Left lung (tissue), 10 donors: ENCODE results near the gene PODXL. TPM values are rescaled to one million over a fixed set of nuclear protein-coding genes. Genes with fewer than 3 reads are reported as not detected.

Experiments
- ATAC-seq: fragments of 200-7000 bp; cut with Tn5 transposase; one replicate; pipeline ENCODE4 v1.9.1; 2020; ENCODE audit warnings: moderate library complexity
- DNase-seq, 4 donors: peaks; one replicate each; pipeline ENCODE4 v3.0.0-alpha.2; 2013 to 2020
- H3K27ac ChIP-seq, 2 donors: fragments of 200-600 bp; sonication (generic) in 1 of 2; one replicate each; pipeline versions ENCODE4 v1.5.0 to v1.8.0; 2020 to 2021
- H3K27me3 ChIP-seq, 2 donors: fragments of 200-600 bp; sonication (generic) in 1 of 2; one replicate each; pipeline versions ENCODE4 v1.5.0 to v1.8.0; 2020 to 2021
- H3K36me3 ChIP-seq, 2 donors: fragments of 200-600 bp; sonication (generic) in 1 of 2; one replicate each; pipeline versions ENCODE4 v1.5.0 to v1.8.0; 2020 to 2021
- H3K4me1 ChIP-seq, 2 donors: fragments of 200-600 bp; one replicate each; pipeline ENCODE4 v1.8.0; 2021
- H3K4me3 ChIP-seq, 2 donors: fragments of 200-600 bp; sonication (generic) in 1 of 2; one replicate each; pipeline versions ENCODE4 v1.5.0 to v1.8.0; 2020 to 2021; ENCODE audit warnings: mild to moderate bottlenecking in 1 of 2
- H3K9me3 ChIP-seq, 2 donors: fragments of 200-600 bp; sonication (generic) in 1 of 2; one replicate each; pipeline versions ENCODE4 v1.5.0 to v1.8.0; 2020 to 2021
- CTCF ChIP-seq, 2 donors: fragments of 200-600 bp; sonication (generic) in 1 of 2; IDR thresholded peaks; one replicate each; pipeline versions ENCODE4 v1.5.0 to v1.8.0; 2021; ENCODE audit warnings: antibody characterized with exemption in 2 of 2
- intact Hi-C, 2 donors: fragments of 100-400 bp; cut with DNase I; formaldehyde crosslinking; loops; one replicate each; pipeline versions ENCODE4 v1.11.2 to v1.14.2; 2022
- polyA plus RNA-seq, 6 donors: library from polyadenylated mRNA; unstranded; fragments of 120-200 nt; gene quantifications; one replicate each; pipeline ENCODE4 v1.2.1, GENCODE V29; 2013; ENCODE audit not compliant: insufficient read length in 6 of 6
- total RNA-seq, 2 donors: library from RNA; stranded (reverse); fragmentation: NEBNext Ultra II Directional; extraction: Animal tissue kit (Norgen Biotek cat#: 25700); gene quantifications; one replicate each; pipeline ENCODE4 v1.2.1, GENCODE V29; 2021
- donor health status: DM: no; HTN: yes; CAD: no.
- donor health status: DM: no; HTN: no; CAD: no.

Gene PODXL
- total and polyA plus RNA-seq, 8 donors = 52.3 to 124 (median 63.0) TPM

- Histone ChIP-seq H3K27ac (peak overlapping the region in 1 of 2 donors; percentile 64), H3K9me3 (no peaks in the 10 kb centered on the region), H3K4me1 (no peaks in the 10 kb centered on the region), H3K36me3 (no peaks in the 10 kb centered on the region), H3K4me3 (no peak overlapping the region), H3K27me3 (no peaks in the 10 kb centered on the region)
- intact Hi-C loops = no loop called here
- no peak for TF ChIP-seq CTCF (IDR thresholded peaks at IDR 0.05)
- peak in 1 of 4 donors; percentile 50 for DNase-seq
- ATAC-seq = peak; percentile 56
These were observed 25.0 kb upstream of the PODXL start for GRCh38 chr7:131581241-131582051.

DNA sequence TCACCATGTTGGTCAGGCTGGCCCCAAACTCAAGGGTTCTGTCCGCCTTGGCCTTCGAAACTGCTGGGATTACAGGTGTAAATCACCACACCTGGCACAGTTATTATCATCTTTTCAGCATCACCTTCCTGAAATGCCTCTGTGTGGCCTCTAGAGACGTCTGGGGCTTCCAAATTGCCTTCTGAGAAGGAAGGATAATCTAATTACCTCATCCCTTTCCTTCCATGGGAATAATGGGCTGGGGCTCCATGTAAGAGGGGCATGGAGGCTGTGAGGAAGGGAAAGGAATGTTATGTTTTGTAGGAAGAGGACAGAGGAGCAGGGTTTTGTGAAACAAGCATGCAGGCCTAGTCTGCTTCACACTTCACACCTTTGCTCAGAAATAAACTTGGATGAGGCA is 22.2 kb upstream of the PODXL start:
- no peaks in the 10 kb centered on the region for H3K9me3 ChIP-seq
- intact Hi-C loops = no loop called here
- DNase-seq = no peak

DNA sequence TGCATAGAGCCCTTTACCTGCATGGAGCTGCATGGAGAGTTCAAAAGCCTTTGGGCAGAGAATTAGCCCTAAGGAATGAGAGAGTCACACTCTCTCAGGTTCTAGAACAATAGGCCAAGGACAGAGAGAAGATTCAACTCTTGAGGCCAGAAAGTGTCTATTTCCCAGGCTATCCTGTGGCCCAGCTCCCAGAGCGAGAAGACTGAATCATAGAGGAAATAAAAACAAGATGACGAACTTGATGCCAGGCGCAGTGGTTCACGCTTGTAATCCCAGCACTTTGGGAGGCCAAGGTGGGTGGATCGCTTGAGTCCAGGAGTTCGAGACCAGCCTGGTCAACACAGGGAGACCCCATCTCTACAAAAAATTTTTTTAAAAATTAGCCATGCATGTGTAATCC is 18.3 kb upstream of the PODXL start:
- H3K4me1 ChIP-seq = no peaks in the 10 kb centered on the region
- no peak for TF ChIP-seq CTCF (IDR thresholded peaks at IDR 0.05)
- ATAC-seq = no peak
- H3K27ac ChIP-seq = no peak overlapping the region
- intact Hi-C loops = no loop called here
- H3K36me3 ChIP-seq = no peaks in the 10 kb centered on the region
- DNase-seq = no peak
- no peaks in the 10 kb centered on the region for H3K27me3 ChIP-seq
- no peak overlapping the region for H3K4me3 ChIP-seq
- H3K9me3 ChIP-seq = no peaks in the 10 kb centered on the region

More for the DNA sequence above, 22.2 kb upstream of the PODXL start:
- no peak for TF ChIP-seq CTCF (IDR thresholded peaks at IDR 0.05)
- H3K4me3 ChIP-seq = no peak overlapping the region
- H3K27ac ChIP-seq = no peak overlapping the region
- no peak for ATAC-seq
- H3K36me3 ChIP-seq = no peaks in the 10 kb centered on the region
- H3K4me1 ChIP-seq = no peaks in the 10 kb centered on the region
- H3K27me3 ChIP-seq = no peaks in the 10 kb centered on the region

GRCh38 chr7:131570401-131570800 is 14.0 kb upstream of the PODXL start:
- intact Hi-C loops = no loop called here
- ATAC-seq (no peak), DNase-seq (no peak)
- no peaks in the 10 kb centered on the region for H3K9me3 ChIP-seq
- H3K27ac ChIP-seq = no peak overlapping the region
- no peak overlapping the region for H3K4me3 ChIP-seq
- no peak for TF ChIP-seq CTCF (IDR thresholded peaks at IDR 0.05)
- no peaks in the 10 kb centered on the region for H3K36me3 ChIP-seq
- no peaks in the 10 kb centered on the region for H3K27me3 ChIP-seq
- H3K4me1 ChIP-seq = no peaks in the 10 kb centered on the region

GRCh38 chr7:131568970-131569369 is 12.5 kb upstream of the PODXL start:
- no peaks in the 10 kb centered on the region for H3K9me3 ChIP-seq
- intact Hi-C loops = no loop called here
- no peaks in the 10 kb centered on the region for H3K36me3 ChIP-seq
- ATAC-seq (no peak), DNase-seq (no peak)
- no peak overlapping the region for H3K4me3 ChIP-seq
- no peaks in the 10 kb centered on the region for H3K27me3 ChIP-seq
- no peak for TF ChIP-seq CTCF (IDR thresholded peaks at IDR 0.05)
- no peak overlapping the region for H3K27ac ChIP-seq
- no peaks in the 10 kb centered on the region for H3K4me1 ChIP-seq
